HCT116 (cell line): ENCODE results near the gene ZNF107. TPM values are rescaled to one million over a fixed set of nuclear protein-coding genes. Genes with fewer than 3 reads are reported as not detected.
A peak's percentile ranks its signal among the peaks of the same experiment; 100 is the strongest.

Experiments
- ATAC-seq: fragments of 200-7000 bp; cut with Tn5 transposase; 2 replicates; pipeline ENCODE4 v1.9.1; 2020; ENCODE audit warnings: mild to moderate bottlenecking, moderate library complexity
- BruUV-seq: library from RNA; stranded (reverse); fragments of 400-500 nt; replicated peaks from 2 replicates; lab custom pipeline; 2021; lab: Mats Ljungman, UMichigan
- CTCF ChIA-PET: fragments of 300-600 bp; sonication (Branson Sonifier 250); formaldehyde crosslinking; loops from one replicate; lab custom pipeline; 2021; ENCODE audit warnings: antibody characterized with exemption; lab: Charles Lee
- POLR2A ChIA-PET: fragments of 300-600, 350-600 bp; sonication (Branson Sonifier 250); formaldehyde crosslinking; loops from one replicate; lab custom pipeline; 2021; ENCODE audit warnings: antibody characterized with exemption; lab: Charles Lee
- RAD21 ChIA-PET, 2 experiments: fragments of 300-600 bp; sonication (Branson Sonifier 250); formaldehyde crosslinking; loops; one replicate each; lab custom pipeline; 2023; ENCODE audit warnings: low total read pairs in 2 of 2; ENCODE audit not compliant: uncharacterized antibody in 2 of 2, unreplicated experiment in 2 of 2, low non-redundant PET in 1 of 2; lab: Charles Lee
- DNase-seq: peaks from one replicate; pipeline ENCODE4 v3.0.0-alpha.2; 2010; ENCODE audit warnings: low read depth, low spot score
- H2AFZ ChIP-seq: fragments of 200-600 bp; shearing (Covaris generic), sonication (generic); 2 replicates; pipeline ENCODE4 v1.6.1; 2017; ENCODE audit warnings: low read depth, mixed run types, mixed read lengths, antibody characterized with exemption, low read length; ENCODE audit not compliant: poor library complexity, severe bottlenecking
- H3K27ac ChIP-seq: 2 replicates; pipeline ENCODE4 v1.5.1; 2012; ENCODE audit warnings: low read depth, low read length
- H3K27me3 ChIP-seq: fragments of 200-600 bp; sonication (generic); 2 replicates; pipeline ENCODE4 v1.6.1; 2016; ENCODE audit warnings: mixed run types, low read length, mixed read lengths; ENCODE audit not compliant: insufficient read depth
- H3K36me3 ChIP-seq, 2 experiments: fragments of 200-500 bp in 1 of 2; fragments of 200-600 bp in 1 of 2; sonication (Bioruptor generic) in 1 of 2; sonication (generic) in 1 of 2; 2 replicates each; pipeline versions ENCODE4 v1.5.1 to v1.6.1; 2014 to 2016; ENCODE audit warnings: low read length in 2 of 2, inconsistent platforms in 1 of 2, mixed read lengths in 1 of 2, mixed run types in 1 of 2; ENCODE audit not compliant: insufficient read depth in 2 of 2, control insufficient read depth in 1 of 2
- H3K4me1 ChIP-seq, 2 experiments: fragments of 200-600 bp in 1 of 2; sonication (generic) in 1 of 2; 2 replicates each; pipeline versions ENCODE4 v1.5.1 to v1.6.1; 2012 to 2017; ENCODE audit warnings: low read length in 2 of 2, inconsistent platforms in 1 of 2, mild to moderate bottlenecking in 1 of 2, mixed read lengths in 1 of 2, mixed run types in 1 of 2, moderate library complexity in 1 of 2; ENCODE audit not compliant: insufficient read depth in 2 of 2, control insufficient read depth in 1 of 2
- H3K4me2 ChIP-seq: fragments of 200-600 bp; sonication (generic); 2 replicates; pipeline ENCODE4 v1.6.1; 2017; ENCODE audit warnings: mixed run types, low read length, mixed read lengths
- H3K4me3 ChIP-seq, 2 experiments: fragments of 200-600 bp in 1 of 2; sonication (generic) in 1 of 2; replicated peaks in 1 of 2; 2 replicates each; pipeline ENCODE4 v1.5.1; 2011 to 2016; ENCODE audit warnings: low read length in 2 of 2, control low read depth in 1 of 2, low read depth in 1 of 2, mild to moderate bottlenecking in 1 of 2, mixed read lengths in 1 of 2, mixed run types in 1 of 2
- H3K79me2 ChIP-seq: fragments of 200-600 bp; sonication (generic); 2 replicates; pipeline ENCODE4 v1.6.1; 2017; ENCODE audit warnings: mild to moderate bottlenecking, mixed run types, low read length, moderate library complexity, mixed read lengths; ENCODE audit not compliant: insufficient read depth
- H3K9ac ChIP-seq: fragments of 200-600 bp; sonication (generic); 2 replicates; pipeline ENCODE4 v1.6.1; 2016; ENCODE audit warnings: low read length, mixed read lengths
- H3K9me2 ChIP-seq: fragments of 200-600 bp; sonication (generic), shearing (Covaris generic); 2 replicates; pipeline ENCODE4 v1.6.1; 2017; ENCODE audit warnings: mixed run types, mild to moderate bottlenecking, moderate library complexity; ENCODE audit not compliant: insufficient read depth
- H3K9me3 ChIP-seq, 2 experiments: fragments of 200-500 bp in 1 of 2; fragments of 200-600 bp in 1 of 2; sonication (Bioruptor generic) in 1 of 2; sonication (generic) in 1 of 2; 2 replicates each; pipeline ENCODE4 v1.6.1; 2014 to 2017; ENCODE audit warnings: low read length in 2 of 2, mixed read lengths in 2 of 2, inconsistent platforms in 1 of 2, low read depth in 1 of 2, mild to moderate bottlenecking in 1 of 2, mixed run types in 1 of 2, moderate library complexity in 1 of 2; ENCODE audit not compliant: control insufficient read depth in 1 of 2, insufficient read depth in 1 of 2
- H4K20me1 ChIP-seq: fragments of 200-600 bp; sonication (generic), shearing (Covaris generic); 2 replicates; pipeline ENCODE4 v1.6.1; 2017; ENCODE audit warnings: mixed run types, mild to moderate bottlenecking, moderate library complexity; ENCODE audit not compliant: insufficient read depth
- CEBPB ChIP-seq: IDR thresholded peaks from 2 replicates; pipeline ENCODE4 v1.6.1; 2012; ENCODE audit warnings: low read depth
- CTCF ChIP-seq, 3 experiments: fragments of 200-600 bp in 1 of 3; sonication (generic) in 1 of 3; IDR thresholded peaks in 2 of 3; conservative IDR thresholded peaks in 1 of 3; 2 replicates each; pipeline ENCODE4 v1.5.1; 2012 to 2017; ENCODE audit warnings: low read depth in 2 of 3, low read length in 2 of 3, antibody characterized with exemption in 1 of 3, borderline replicate concordance in 1 of 3, control low read depth in 1 of 3, mild to moderate bottlenecking in 1 of 3, mixed read lengths in 1 of 3, mixed run types in 1 of 3, moderate library complexity in 1 of 3; ENCODE audit not compliant: insufficient read depth in 1 of 3
- EZH2phosphoT487 ChIP-seq: fragments of 200-600 bp; IDR thresholded peaks from 2 replicates; pipeline ENCODE4 v1.6.1; 2018; ENCODE audit warnings: antibody characterized with exemption, borderline replicate concordance
- FOSL1 ChIP-seq: IDR thresholded peaks from 2 replicates; pipeline ENCODE4 v1.6.1; 2012; ENCODE audit warnings: low read depth
- MAX ChIP-seq: IDR thresholded peaks from 2 replicates; pipeline ENCODE4 v1.6.1; 2012
- RAD21 ChIP-seq: IDR thresholded peaks from 2 replicates; pipeline ENCODE4 v1.6.1; 2012; ENCODE audit warnings: low read depth, mild to moderate bottlenecking
- REST ChIP-seq: IDR thresholded peaks from 2 replicates; pipeline ENCODE4 v1.6.1; 2012; ENCODE audit warnings: low read depth
- SRF ChIP-seq: IDR thresholded peaks from 2 replicates; pipeline ENCODE4 v1.6.1; 2012; ENCODE audit warnings: low read depth
- intact Hi-C: fragments of 100-400 bp; cut with micrococcal nuclease; formaldehyde crosslinking; loops from 2 replicates; pipeline ENCODE4 v1.10.0; 2022
- total RNA-seq: library from RNA; stranded (reverse); gene quantifications from one replicate; pipeline ENCODE4 v1.2.1, GENCODE V29; 2021; ENCODE audit not compliant: unreplicated experiment

ZNF107 gene
- total RNA-seq, 1 experiment from 2014 or later: 6.2 TPM

GRCh38 chr7:64625114-64626082, 40.5 kb upstream of the ZNF107 start (continued):
- TF ChIP-seq CTCF (IDR thresholded peaks at IDR 0.05 in 2 of 3, conservative IDR thresholded peaks at IDR 0.05 in 1 of 3; ENCODE audit: borderline replicate concordance in 1 of 3, insufficient read depth in 1 of 3, low read depth in 2 of 3, low read length in 2 of 3): peak in 2 of 3 experiments; percentile 48 to 79; a peak in 4 of 6 replicates

GRCh38 chr7:64626083-64626469, 39.9 kb upstream of the ZNF107 start:
- no TSS peak for BruUV-seq
- POLR2A ChIA-PET: no interaction called here
- no peaks in the 10 kb centered on the region for H3K4me1 ChIP-seq
- no peak overlapping the region for H3K4me2 ChIP-seq
- intact Hi-C loops: no loop called here
- RAD21 ChIA-PET: no interaction called here
- no peaks in the 10 kb centered on the region for H3K36me3 ChIP-seq
- no peak overlapping the region for H3K9ac ChIP-seq
- no peak overlapping the region for H2AFZ ChIP-seq
- H4K20me1 ChIP-seq: no peaks in the 10 kb centered on the region
- H3K9me3 ChIP-seq: no peaks in the 10 kb centered on the region
- CTCF ChIA-PET: interaction anchor here (1.5 kb wide), 1 partner anchor 10 kb away, joined by 4 read pairs; no protein-coding TSS in a partner anchor
- TF ChIP-seq MAX: no peak
- no peak for TF ChIP-seq EZH2phosphoT487
- no peak for TF ChIP-seq RAD21
- TF ChIP-seq FOSL1: no peak
- TF ChIP-seq CEBPB: no peak
- no peak for TF ChIP-seq SRF
- no peak for TF ChIP-seq REST
- TF ChIP-seq, all 23 proteins: peak for 0
- ATAC-seq (no peak), DNase-seq (no peak)
- H3K79me2 ChIP-seq: no peaks in the 10 kb centered on the region
- no peak overlapping the region for H3K4me3 ChIP-seq
- no peaks in the 10 kb centered on the region for H3K9me2 ChIP-seq
- no peaks in the 10 kb centered on the region for H3K27me3 ChIP-seq
- no peak overlapping the region for H3K27ac ChIP-seq
